GM18498 (cell line): Measurements from ENCODE around the gene FYB1.
A peak's percentile ranks its signal among the peaks of the same experiment; 100 is the strongest.

Source experiments
- ATAC-seq: cut with Tn5 transposase; IDR thresholded peaks from one replicate; pipeline ENCODE4 v1.9.1; 2021; ENCODE audit warnings: mild to moderate bottlenecking, moderate library complexity; ENCODE audit not compliant: unreplicated experiment

The FYB1 gene

GRCh38 chr5:39164529-39165402 is 54.6 kb downstream of the FYB1 start:
- peak; percentile 45 for ATAC-seq

DNA sequence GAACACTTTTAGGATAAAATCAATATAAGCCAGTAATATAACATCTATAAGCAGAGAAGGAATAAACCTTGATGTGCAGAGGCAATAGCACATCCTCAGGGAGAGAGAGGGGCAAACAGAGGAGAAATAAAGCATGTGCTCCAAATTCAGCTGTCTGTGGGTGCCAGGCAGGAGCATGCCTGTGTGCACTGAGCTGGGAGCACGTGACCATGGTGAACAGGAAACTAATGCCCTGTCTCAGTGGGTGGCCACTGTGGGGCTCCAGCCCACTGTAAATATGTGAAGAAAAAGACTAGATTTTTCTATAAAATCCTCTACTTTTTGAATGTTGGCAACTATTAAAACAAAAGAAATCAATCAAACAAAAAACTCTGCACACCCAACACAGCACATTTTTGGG is 55.3 kb downstream of the FYB1 start:
- ATAC-seq = no peak

- ATAC-seq = no peak
Observed at GRCh38 chr5:39161578-39161977, 57.8 kb downstream of the FYB1 start.

- no peak for ATAC-seq
Observed at GRCh38 chr5:39160576-39161213, 58.7 kb downstream of the FYB1 start.

DNA sequence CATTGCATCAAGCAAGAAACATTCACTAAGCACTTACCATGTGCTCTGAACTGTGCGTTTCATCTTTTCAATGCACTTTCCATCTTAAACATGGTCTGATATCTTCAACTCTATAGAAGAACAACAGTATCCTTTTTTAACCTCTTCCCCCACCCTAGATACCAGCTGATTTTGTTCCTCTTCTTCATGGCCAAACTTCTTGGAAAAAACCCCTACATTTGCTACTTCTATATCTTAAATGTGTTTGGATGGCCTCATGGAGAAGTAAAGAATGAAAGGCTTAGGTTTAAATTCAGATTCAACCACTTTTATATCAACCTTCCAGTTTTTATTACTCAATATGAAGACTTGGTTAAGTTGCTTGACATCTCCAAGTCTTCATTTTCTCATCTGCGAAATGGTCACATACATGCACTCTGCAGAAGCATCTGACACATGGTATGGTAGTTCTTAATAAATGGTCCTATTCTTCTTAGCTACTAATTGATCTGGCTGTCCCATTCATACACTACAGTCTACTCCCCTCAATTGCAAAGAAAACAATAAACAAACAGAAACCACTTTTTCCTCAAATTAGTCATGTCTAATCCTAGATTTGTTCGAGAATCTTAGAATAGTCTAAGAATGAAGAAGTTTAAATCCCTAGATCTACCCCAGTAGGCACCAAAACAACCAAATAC is 59.4 kb downstream of the FYB1 start:
- ATAC-seq = no peak

GRCh38 chr5:39158786-39159185 is 60.6 kb downstream of the FYB1 start:
- no peak for ATAC-seq

DNA sequence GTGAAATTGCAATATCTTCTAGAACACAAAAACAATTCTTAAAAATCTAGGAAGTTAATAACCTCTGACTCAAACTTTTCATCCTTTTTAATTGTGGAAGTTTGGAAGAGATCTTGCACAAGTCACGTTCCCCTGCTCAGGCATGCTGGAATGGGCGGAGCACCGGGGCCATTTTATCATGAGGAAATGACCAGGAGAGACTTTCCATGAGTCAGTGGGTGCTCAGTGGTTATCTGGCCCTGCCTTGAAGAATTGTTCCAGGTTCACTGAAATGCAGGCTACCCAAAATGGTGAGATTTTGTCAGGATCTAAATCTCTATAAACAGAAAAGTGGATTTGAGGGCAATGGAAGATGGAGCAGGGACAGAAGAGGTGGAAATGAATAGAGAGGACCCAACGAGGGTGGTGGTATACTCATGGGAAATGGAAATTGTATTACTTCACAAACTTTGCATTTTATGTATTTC is 61.2 kb downstream of the FYB1 start:
- ATAC-seq = no peak

- no peak for ATAC-seq
Observed at GRCh38 chr5:39157701-39158100, 61.7 kb downstream of the FYB1 start.

DNA sequence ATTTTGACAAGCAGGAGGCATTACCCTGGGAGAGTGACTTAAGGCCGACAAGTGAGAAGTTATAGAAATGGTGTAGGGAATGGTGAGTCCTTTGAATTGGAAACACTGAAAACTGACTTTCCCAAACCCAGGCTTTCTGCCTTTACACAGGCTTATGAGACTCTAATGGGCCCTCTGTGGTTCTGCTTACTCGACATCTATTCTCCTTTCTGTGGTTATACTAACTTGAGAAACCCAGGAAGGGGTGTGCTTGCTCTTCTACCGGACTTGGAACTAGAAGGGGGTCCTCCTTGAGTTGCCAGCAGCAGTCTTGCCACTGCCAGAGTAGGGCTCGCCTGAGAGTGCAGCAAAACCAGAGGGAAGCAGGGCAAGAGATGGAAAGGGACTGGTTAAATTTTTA is 63.3 kb downstream of the FYB1 start:
- ATAC-seq = no peak

GRCh38 chr5:39151745-39152144 is 67.6 kb downstream of the FYB1 start:
- no peak for ATAC-seq

DNA sequence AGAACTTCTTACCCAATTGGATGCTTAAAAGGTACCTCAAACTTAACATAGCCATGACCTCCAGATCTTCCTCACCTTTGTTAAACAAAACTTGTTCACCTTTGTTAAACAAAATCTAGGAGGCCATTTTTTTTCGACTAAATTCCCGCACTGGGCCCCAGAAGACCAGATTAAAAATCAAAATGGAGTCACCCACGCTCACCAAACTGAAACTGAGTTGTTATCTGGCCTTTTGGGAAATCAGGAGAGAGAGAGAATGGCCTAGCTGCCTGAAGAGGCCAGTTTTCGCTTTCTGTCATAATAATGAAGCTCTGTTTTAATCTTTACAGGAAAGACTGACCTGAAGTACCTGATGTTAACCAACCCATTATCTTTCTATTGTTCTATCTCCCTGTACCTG is 69.4 kb downstream of the FYB1 start:
- ATAC-seq = no peak

- no peak for ATAC-seq
Observed at GRCh38 chr5:39148983-39149534, 70.3 kb downstream of the FYB1 start.

DNA sequence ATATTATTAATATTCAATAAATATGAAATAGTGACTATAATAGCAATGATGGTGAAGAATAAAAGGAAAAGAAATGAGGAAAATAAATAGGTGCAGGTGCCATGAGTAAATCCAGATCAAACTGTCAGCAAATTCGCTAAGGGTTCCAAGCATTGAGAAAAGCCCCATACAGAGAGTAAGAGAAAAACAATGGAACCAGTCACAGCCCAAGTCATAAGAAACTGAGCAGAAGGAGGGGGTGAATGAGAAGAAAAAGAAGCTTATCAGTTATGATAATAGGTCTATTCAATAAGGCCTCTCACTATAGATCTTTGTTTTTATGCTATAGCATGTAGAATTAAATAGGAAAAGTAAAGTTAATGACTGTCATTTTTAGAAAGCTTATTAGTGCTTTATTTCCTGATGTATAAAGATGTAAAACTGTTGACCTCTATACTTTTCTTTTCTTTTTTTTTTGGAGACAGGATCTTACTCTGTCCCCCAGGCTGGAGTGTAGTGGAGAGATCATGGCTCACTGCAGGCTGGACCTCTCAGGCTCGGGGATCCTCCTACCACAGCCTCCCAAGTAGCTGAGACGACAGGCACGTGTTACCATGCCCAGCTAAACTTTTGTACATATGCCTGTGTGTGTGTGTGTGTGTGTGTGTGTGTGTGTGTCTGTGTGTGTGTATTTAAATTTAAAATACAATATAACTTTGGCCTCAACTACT is 72.4 kb downstream of the FYB1 start:
- no peak for ATAC-seq

- no peak for ATAC-seq
Observed at GRCh38 chr5:39143151-39143860, 76.1 kb downstream of the FYB1 start.

GRCh38 chr5:39140558-39141168 is 78.7 kb downstream of the FYB1 start:
- ATAC-seq = no peak

DNA sequence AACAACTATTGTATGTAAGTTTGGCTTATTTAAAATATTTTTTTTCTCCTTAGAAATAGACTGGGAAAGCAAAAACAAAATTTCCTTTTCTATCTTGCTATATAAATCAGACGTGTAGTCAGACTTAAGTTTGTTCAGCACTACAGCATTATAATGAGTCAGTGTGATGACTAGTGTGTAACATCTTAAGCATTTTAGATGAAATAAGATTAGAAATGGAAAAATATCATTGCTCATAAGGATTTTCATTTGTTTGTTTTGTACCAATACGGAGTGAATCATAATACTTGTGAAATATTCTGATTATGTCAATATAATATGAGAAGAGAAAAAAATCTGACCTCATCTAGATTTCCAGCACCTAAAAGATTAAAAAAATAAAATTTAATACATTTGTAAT is 80.5 kb downstream of the FYB1 start:
- no peak for ATAC-seq

DNA sequence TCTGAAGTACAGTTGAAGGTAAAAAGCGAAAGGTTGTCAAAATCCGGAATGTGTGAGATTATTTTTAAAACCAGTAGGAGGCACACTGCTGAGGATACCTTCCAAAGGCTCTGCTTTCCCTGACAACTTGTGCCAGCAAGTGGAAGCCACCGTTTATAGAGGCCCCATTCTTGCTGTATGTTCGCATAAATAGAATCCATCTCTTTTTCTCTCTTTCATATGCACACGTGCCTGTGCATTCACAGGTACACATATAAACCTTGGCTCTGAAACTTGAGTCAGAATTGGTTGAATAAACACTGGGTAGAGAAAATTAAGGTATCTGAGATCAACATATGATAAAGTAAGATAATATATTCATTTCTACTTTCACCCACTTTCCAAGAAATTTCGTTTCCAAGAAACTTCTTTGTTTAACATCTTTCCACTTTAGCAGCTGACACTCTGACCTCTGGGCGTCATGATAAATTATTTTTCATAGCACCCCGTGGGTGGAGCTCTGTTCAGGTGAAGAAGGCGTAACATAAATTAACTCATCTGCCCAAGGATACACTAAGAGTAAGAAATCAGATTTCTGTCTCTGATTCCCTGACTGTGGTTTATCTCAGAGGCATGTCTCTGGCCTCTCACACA is 81.4 kb downstream of the FYB1 start:
- no peak for ATAC-seq

DNA sequence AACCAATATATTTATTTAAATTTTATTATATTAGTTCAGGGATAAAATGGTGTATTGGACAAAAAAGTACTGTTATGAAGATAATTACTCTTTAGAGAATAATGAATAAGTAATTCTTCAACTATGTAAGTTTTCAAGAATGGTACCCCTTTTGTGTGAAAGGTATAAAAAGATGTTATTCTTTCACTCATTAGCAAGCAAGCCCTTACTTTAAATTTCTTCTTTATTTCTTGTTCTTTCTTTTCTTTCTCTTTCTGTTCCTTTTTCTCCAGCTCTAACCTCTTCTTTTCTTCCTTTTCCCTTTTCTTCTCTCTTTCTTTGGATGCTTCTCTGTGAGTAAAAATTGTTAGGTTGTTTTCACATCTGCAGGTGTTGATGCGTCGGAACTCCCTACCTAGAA is 82.0 kb downstream of the FYB1 start:
- no peak for ATAC-seq

- ATAC-seq = no peak
Observed at GRCh38 chr5:39132792-39133191, 86.6 kb downstream of the FYB1 start.

GRCh38 chr5:39132128-39132447 is 87.3 kb downstream of the FYB1 start:
- no peak for ATAC-seq
